ENCODE data around the gene UNC93A. TPM values are rescaled to one million over a fixed set of nuclear protein-coding genes. Genes with fewer than 3 reads are reported as not detected.
"Not testable (repeated sequence)": the region's sequence is repeated elsewhere in the genome, so short reads cannot be mapped to it uniquely, and the experiment has no call there.

The UNC93A gene
- total and polyA plus RNA-seq, 4 donors, result 0.11 TPM; not detected in 3

- WGBS (ENCODE audit: insufficient coverage), result 40% methylated on average over 2 of the region's 9 CpGs
- not testable (repeated sequence) for DNase-seq (ENCODE audit: low read depth in 4 of 6, low spot score in 6 of 6); H3K27ac ChIP-seq (ENCODE audit: low read depth, low read length); H3K9me3 ChIP-seq (ENCODE audit: control insufficient read depth, insufficient read depth, low read length); H3K4me3 ChIP-seq (ENCODE audit: low read depth, low read length); H3K36me3 ChIP-seq (ENCODE audit: control insufficient read depth, insufficient read depth, low read length); H3K27me3 ChIP-seq (ENCODE audit: control insufficient read depth, insufficient read depth, low read length); H3K4me1 ChIP-seq (ENCODE audit: control insufficient read depth, insufficient read depth, low read length)
Observed at GRCh38 chr6:167321185-167321584, 30.1 kb downstream of the UNC93A start.

- Histone ChIP-seq H3K27ac (ENCODE audit: low read depth, low read length) (no peak overlapping the region), H3K36me3 (ENCODE audit: control insufficient read depth, insufficient read depth, low read length) (no peaks in the 10 kb centered on the region), H3K27me3 (ENCODE audit: control insufficient read depth, insufficient read depth, low read length) (no peaks in the 10 kb centered on the region), H3K9me3 (ENCODE audit: control insufficient read depth, insufficient read depth, low read length) (no peaks in the 10 kb centered on the region), H3K4me3 (ENCODE audit: low read depth, low read length) (no peak overlapping the region), H3K4me1 (ENCODE audit: control insufficient read depth, insufficient read depth, low read length) (peaks cover 3% of the 10 kb centered on the region)
- no peak for DNase-seq (ENCODE audit: low read depth in 4 of 6, low spot score in 6 of 6)
- 100% methylated on average over 5 of the region's 7 CpGs for WGBS (ENCODE audit: insufficient coverage)
Observed at GRCh38 chr6:167323111-167323510, 32.0 kb downstream of the UNC93A start.

- WGBS (ENCODE audit: insufficient coverage), result 91% methylated on average over 9 of the region's 10 CpGs
- no peaks in the 10 kb centered on the region for H3K9me3 ChIP-seq (ENCODE audit: control insufficient read depth, insufficient read depth, low read length)
- H3K36me3 ChIP-seq (ENCODE audit: control insufficient read depth, insufficient read depth, low read length), result no peaks in the 10 kb centered on the region
- DNase-seq (ENCODE audit: low read depth in 4 of 6, low spot score in 6 of 6), result no peak
- H3K27me3 ChIP-seq (ENCODE audit: control insufficient read depth, insufficient read depth, low read length), result no peaks in the 10 kb centered on the region
- no peak overlapping the region for H3K4me3 ChIP-seq (ENCODE audit: low read depth, low read length)
- no peak overlapping the region for H3K27ac ChIP-seq (ENCODE audit: low read depth, low read length)
- H3K4me1 ChIP-seq (ENCODE audit: control insufficient read depth, insufficient read depth, low read length), result peaks cover 3% of the 10 kb centered on the region
Observed at GRCh38 chr6:167324111-167324510, 33.0 kb downstream of the UNC93A start.

GRCh38 chr6:167325766-167326165, 34.7 kb downstream of the UNC93A start:
- H3K4me1 ChIP-seq (ENCODE audit: control insufficient read depth, insufficient read depth, low read length), result peaks cover 3% of the 10 kb centered on the region
- no peak overlapping the region for H3K27ac ChIP-seq (ENCODE audit: low read depth, low read length)
- no peaks in the 10 kb centered on the region for H3K27me3 ChIP-seq (ENCODE audit: control insufficient read depth, insufficient read depth, low read length)
- no peak for DNase-seq (ENCODE audit: low read depth in 4 of 6, low spot score in 6 of 6)
- no peaks in the 10 kb centered on the region for H3K36me3 ChIP-seq (ENCODE audit: control insufficient read depth, insufficient read depth, low read length)
- WGBS (ENCODE audit: insufficient coverage), result 97% methylated on average over 11 of the region's 13 CpGs
- no peak overlapping the region for H3K4me3 ChIP-seq (ENCODE audit: low read depth, low read length)
- H3K9me3 ChIP-seq (ENCODE audit: control insufficient read depth, insufficient read depth, low read length), result no peaks in the 10 kb centered on the region

- H3K27me3 ChIP-seq (ENCODE audit: control insufficient read depth, insufficient read depth, low read length), result no peaks in the 10 kb centered on the region
- no peak overlapping the region for H3K27ac ChIP-seq (ENCODE audit: low read depth, low read length)
- peak in 2 of 6 donors; percentile 43 to 87 for DNase-seq (ENCODE audit: low read depth in 4 of 6, low spot score in 6 of 6)
- H3K36me3 ChIP-seq (ENCODE audit: control insufficient read depth, insufficient read depth, low read length), result no peaks in the 10 kb centered on the region
- H3K4me3 ChIP-seq (ENCODE audit: low read depth, low read length), result no peak overlapping the region
- no CpG with 5 or more reads among the region's 4 CpGs for WGBS (ENCODE audit: insufficient coverage)
- H3K4me1 ChIP-seq (ENCODE audit: control insufficient read depth, insufficient read depth, low read length), result peaks cover 3% of the 10 kb centered on the region
- no peaks in the 10 kb centered on the region for H3K9me3 ChIP-seq (ENCODE audit: control insufficient read depth, insufficient read depth, low read length)
Observed at GRCh38 chr6:167327391-167327790, 36.3 kb downstream of the UNC93A start.

- no peak overlapping the region for H3K27ac ChIP-seq (ENCODE audit: low read depth, low read length)
Observed at GRCh38 chr6:167328086-167328485, 37.0 kb downstream of the UNC93A start.

GRCh38 chr6:167329014-167329413, 37.9 kb downstream of the UNC93A start:
- WGBS (ENCODE audit: insufficient coverage), result 74% methylated on average over 2 of the region's 8 CpGs
- no peaks in the 10 kb centered on the region for H3K27me3 ChIP-seq (ENCODE audit: control insufficient read depth, insufficient read depth, low read length)

More at GRCh38 chr6:167328086-167328485, 37.0 kb downstream of the UNC93A start:
- 94% methylated on average over 3 of the region's 5 CpGs for WGBS (ENCODE audit: insufficient coverage)
- no peak overlapping the region for H3K4me3 ChIP-seq (ENCODE audit: low read depth, low read length)
- peaks cover 3% of the 10 kb centered on the region for H3K4me1 ChIP-seq (ENCODE audit: control insufficient read depth, insufficient read depth, low read length)
- no peak for DNase-seq (ENCODE audit: low read depth in 4 of 6, low spot score in 6 of 6)
- H3K27me3 ChIP-seq (ENCODE audit: control insufficient read depth, insufficient read depth, low read length), result no peaks in the 10 kb centered on the region
- H3K36me3 ChIP-seq (ENCODE audit: control insufficient read depth, insufficient read depth, low read length), result no peaks in the 10 kb centered on the region
- no peaks in the 10 kb centered on the region for H3K9me3 ChIP-seq (ENCODE audit: control insufficient read depth, insufficient read depth, low read length)

GRCh38 chr6:167330750-167331149, 39.6 kb downstream of the UNC93A start:
- H3K36me3 ChIP-seq (ENCODE audit: control insufficient read depth, insufficient read depth, low read length), result no peaks in the 10 kb centered on the region
- no peaks in the 10 kb centered on the region for H3K27me3 ChIP-seq (ENCODE audit: control insufficient read depth, insufficient read depth, low read length)
- H3K27ac ChIP-seq (ENCODE audit: low read depth, low read length), result no peak overlapping the region
- H3K4me3 ChIP-seq (ENCODE audit: low read depth, low read length), result no peak overlapping the region
- 91% methylated on average over 5 of the region's 9 CpGs for WGBS (ENCODE audit: insufficient coverage)
- no peak for DNase-seq (ENCODE audit: low read depth in 4 of 6, low spot score in 6 of 6)
- H3K4me1 ChIP-seq (ENCODE audit: control insufficient read depth, insufficient read depth, low read length), result no peaks in the 10 kb centered on the region
- H3K9me3 ChIP-seq (ENCODE audit: control insufficient read depth, insufficient read depth, low read length), result no peaks in the 10 kb centered on the region

More at GRCh38 chr6:167329014-167329413, 37.9 kb downstream of the UNC93A start:
- H3K27ac ChIP-seq (ENCODE audit: low read depth, low read length), result no peak overlapping the region
- H3K4me3 ChIP-seq (ENCODE audit: low read depth, low read length), result no peak overlapping the region
- H3K4me1 ChIP-seq (ENCODE audit: control insufficient read depth, insufficient read depth, low read length), result peaks cover 2% of the 10 kb centered on the region
- no peaks in the 10 kb centered on the region for H3K9me3 ChIP-seq (ENCODE audit: control insufficient read depth, insufficient read depth, low read length)
- H3K36me3 ChIP-seq (ENCODE audit: control insufficient read depth, insufficient read depth, low read length), result no peaks in the 10 kb centered on the region
- DNase-seq (ENCODE audit: low read depth in 4 of 6, low spot score in 6 of 6), result no peak

- 85% methylated on average over 8 of the region's 11 CpGs for WGBS (ENCODE audit: insufficient coverage)
Observed at GRCh38 chr6:167331565-167331964, 40.5 kb downstream of the UNC93A start.

GRCh38 chr6:167336844-167337630, 45.9 kb downstream of the UNC93A start:
- Histone ChIP-seq H3K27ac (ENCODE audit: low read depth, low read length) (peak overlapping the region; percentile 40), H3K4me1 (ENCODE audit: control insufficient read depth, insufficient read depth, low read length) (no peaks in the 10 kb centered on the region), H3K36me3 (ENCODE audit: control insufficient read depth, insufficient read depth, low read length) (peaks cover 2% of the 10 kb centered on the region), H3K27me3 (ENCODE audit: control insufficient read depth, insufficient read depth, low read length) (no peaks in the 10 kb centered on the region), H3K9me3 (ENCODE audit: control insufficient read depth, insufficient read depth, low read length) (no peaks in the 10 kb centered on the region), H3K4me3 (ENCODE audit: low read depth, low read length) (no peak overlapping the region)
- peak in 1 of 6 donors; percentile 53 for DNase-seq (ENCODE audit: low read depth in 4 of 6, low spot score in 6 of 6)
- WGBS (ENCODE audit: insufficient coverage), result 94% methylated on average over 15 of the region's 19 CpGs

More at GRCh38 chr6:167331565-167331964, 40.5 kb downstream of the UNC93A start:
- Histone ChIP-seq H3K27me3 (ENCODE audit: control insufficient read depth, insufficient read depth, low read length) (no peaks in the 10 kb centered on the region), H3K4me3 (ENCODE audit: low read depth, low read length) (no peak overlapping the region), H3K27ac (ENCODE audit: low read depth, low read length) (no peak overlapping the region), H3K36me3 (ENCODE audit: control insufficient read depth, insufficient read depth, low read length) (no peaks in the 10 kb centered on the region), H3K4me1 (ENCODE audit: control insufficient read depth, insufficient read depth, low read length) (no peaks in the 10 kb centered on the region), H3K9me3 (ENCODE audit: control insufficient read depth, insufficient read depth, low read length) (no peaks in the 10 kb centered on the region)
- no peak for DNase-seq (ENCODE audit: low read depth in 4 of 6, low spot score in 6 of 6)
